NCI-H1417 treated with DMSO at 0.1 percent for 48 hours (cell line): Measurements from ENCODE around the gene C2orf74.
"Not testable (repeated sequence)": the region's sequence is repeated elsewhere in the genome, so short reads cannot be mapped to it uniquely, and the experiment has no call there.

Source experiments
- DNase-seq: peaks from one replicate; lab custom pipeline; 2025; lab: John Stamatoyannopoulos, UW

C2orf74 gene

DNA sequence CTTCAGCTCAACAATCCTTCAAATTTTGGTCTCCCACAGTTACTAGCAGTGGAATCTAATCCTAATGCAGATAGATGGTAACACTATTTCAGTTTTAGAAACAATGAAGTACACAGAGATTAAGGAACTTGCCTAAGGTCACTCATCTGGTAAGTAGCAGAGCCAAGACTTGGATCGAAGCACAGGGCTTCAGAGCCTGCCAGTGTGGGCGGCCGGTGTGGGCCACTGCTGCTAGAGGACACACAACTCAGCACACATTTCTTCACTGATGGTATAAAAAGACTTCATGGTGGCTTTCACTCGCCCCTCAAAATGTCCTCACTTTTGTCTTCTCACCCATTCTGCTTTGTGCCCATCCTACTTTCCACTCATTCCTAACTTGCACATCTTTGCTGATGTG lies 11.1 kb downstream of the C2orf74 start:
- no peak for DNase-seq

DNA sequence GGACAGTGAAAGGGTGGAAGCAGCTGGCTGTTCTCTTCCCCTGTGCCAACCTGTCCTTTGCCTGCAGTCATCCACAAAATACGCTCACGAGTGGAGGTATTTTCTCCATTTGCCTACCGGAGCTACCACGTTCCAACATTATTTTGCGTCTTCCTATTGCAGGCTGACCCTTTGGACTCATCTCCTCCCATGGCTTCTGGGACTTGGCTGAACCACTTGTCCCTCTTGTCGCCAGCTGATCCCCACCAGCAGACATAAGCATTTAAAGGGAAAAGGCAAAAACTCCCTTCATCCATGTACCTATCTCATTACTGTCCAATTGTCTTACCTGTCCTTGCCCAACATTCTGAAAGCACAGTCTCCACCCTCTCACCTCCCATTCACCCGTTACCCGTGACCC lies 13.0 kb downstream of the C2orf74 start:
- DNase-seq: no peak

DNA sequence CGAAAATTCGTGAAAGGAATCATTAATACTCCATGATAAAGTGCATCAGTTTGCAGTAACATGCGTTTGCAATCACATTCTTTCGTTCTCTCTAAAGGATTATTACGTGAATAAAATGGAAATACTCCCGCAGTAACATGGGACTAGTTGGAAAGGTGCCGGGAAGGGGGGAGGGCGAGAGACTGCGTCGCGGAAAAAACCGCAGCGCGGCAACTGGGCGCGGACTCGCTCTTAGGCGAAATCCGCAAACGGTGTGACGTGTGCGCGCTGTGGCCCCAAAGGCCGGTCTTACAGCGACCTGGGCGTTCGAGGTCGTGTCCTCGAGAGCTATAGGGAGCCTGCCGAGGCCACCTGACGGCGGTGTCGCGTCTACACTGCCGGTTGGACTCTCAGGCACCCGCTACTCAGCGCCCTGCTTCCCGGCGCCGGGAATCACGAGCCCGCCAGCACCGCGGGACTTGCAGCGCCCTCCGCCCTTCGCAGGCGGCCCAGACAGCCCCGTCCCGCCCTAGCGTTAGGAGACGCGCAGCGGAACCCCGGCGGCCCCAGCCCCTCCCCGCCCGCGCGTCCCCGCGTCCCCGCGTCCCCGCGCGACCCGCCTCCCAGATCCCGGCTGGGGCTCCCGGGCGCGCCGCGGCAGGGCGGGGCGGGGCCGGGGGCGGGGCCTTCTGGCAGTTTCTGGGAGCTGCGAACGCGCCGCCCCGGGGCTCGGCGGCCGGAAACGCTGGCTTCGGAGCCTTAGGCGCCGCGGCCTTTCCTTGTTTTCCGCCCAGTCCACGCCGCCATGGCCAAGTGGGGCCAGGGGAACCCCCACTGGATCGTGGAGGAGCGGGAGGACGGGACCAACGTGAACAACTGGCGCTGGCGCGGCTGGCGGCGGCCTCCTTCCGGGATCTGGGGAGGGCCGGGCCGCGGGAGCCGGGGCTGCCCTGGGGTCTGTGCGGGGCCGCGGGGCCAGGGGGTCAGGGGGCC lies 15.1 kb downstream of the C2orf74 start:
- DNase-seq: peak; percentile 44

DNA sequence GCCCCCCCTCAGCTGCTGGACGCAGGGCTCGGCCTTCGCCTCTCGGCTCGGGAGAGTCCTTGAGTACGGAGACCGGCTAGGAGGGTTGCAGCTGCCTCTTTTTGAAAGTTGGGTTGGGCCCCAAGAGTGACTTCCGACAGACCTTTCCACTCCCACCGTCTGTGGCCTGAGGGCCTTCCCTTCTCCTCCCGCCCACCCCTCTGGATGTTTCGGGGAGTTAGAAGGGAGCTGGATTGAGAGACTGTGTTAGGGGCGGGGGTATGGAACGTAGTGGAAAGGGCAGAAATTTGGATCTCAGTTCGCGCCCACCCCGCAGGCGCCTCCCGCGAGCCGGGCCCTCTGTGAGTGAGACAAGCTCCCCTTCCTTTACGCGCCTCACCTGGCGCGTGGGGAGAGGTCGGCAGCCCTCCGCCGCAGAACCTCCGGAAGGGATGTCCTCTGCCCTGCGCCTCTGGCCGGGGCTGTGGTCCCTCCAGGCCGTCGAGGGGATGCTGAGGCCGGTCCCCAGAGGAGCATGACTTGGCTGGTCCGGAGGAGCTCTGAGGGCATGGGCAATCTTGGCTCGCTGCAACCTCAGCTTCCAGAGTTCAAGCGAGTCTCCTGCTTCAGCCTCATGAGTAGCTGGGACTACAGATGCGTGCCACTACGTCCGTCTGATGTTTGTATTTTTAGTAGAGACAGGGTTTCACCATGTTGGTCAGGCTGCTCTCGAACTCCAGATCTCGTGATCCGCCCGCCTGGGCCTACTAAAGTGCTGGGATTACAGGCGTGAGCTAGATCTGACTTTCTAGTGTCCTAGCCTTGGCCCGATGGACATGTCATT lies 15.9 kb downstream of the C2orf74 start:
- no peak for DNase-seq

DNA sequence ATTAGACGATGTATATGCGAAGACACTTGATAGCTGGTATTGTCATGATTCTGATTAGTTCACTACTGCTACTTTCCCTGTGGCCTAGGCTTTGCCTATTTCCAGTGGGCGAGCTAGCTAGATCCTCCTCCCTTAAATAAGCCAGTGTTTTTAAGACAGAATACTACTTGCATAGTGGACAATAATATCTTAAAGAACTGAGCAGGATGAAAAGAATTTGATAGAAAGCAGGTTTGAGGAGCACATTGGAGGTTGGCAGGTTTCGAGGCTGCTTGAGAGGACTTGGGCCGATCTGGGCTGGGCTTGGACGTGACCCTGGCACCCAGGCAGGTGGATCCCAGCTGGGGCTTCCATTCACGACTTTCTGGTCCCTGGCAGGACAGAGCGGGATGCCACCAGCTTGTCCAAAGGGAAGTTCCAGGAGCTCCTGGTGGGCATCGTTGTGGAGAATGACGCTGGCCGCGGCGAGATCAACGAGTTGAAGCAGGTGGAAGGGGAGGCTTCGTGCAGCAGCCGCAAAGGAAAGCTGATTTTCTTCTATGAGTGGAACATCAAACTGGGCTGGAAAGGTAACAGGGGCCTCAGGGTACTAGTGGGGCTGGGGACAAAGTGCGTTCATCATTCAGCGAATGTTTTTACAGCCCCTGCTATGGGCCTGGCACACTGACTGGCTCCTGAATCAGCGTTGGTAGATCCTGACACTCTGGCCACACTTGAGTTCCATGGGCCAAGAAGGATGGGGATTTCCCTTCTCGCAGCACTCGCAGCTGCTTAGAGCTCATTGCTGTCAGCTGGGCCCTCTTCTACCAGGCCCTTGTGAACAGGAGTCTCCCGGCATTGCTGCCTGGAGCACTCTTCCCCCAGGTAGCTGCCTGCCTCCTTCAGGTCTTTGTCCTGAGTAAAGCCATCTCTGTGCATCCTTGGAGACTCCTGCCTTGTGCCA lies 16.9 kb downstream of the C2orf74 start:
- no peak for DNase-seq

DNA sequence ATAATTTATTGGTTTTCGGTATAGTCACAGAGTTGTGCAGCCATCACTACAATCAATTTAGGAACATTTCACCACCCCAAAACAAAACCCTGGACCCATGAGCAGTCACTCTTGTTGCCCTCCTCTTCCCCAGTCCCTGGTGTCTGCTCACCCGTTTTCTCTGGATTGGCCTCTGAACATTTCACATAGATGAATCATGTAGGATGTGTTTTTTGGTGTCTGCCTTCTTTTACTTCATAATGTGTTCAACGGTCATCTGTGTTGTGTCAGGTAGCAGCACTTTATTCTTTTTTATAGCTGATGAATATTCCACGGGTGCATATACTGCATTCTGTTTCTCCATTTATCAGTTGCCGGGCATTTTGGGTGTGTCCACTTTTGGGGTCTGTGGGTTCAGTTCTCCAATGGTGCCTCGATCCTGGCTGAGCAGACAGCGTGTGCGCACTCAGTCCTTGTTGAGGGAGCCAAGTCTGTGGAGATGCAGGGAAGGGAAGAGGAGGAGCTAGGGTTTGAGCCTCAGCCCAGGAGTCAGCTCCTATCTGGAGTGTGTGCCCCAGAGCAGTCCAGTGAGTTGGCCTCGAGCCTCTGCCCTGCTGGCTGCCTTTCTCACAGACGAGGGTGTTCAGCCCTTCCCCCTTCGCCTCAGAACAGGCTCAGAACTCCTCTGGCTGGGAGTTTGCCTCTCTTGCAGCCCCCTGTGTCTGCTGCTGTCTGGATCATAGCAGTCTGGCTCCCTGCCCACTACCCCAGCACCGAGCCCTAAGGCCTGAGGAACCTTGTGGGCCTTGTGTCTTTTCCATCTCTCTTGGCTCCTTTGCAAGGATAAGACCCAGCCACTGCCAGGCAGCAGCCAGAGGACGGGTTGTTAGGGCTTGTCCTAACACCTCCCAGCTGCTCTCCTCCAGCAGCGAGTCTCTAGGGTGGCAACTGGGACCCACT lies 18.0 kb downstream of the C2orf74 start:
- no peak for DNase-seq

DNA sequence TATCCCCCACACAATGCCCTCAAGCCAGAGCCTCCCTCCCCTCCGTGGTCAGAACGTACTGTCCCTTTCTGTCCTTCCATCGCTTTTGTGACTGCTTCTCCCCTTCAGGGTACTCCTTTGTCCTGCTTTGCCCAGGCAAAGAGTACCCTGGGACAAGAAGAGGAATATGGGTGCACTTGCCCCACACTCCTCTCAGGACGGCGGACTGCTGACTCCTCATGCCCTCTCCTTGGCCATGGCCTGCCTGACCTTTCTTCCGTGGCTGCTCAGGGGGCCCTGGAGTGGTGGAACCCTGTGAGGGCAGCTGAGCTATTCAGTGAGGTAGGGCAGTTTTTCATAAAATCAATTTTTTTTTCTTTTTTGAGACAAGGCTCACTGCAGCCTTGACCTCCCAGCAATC lies 18.7 kb downstream of the C2orf74 start:
- DNase-seq: no peak

DNA sequence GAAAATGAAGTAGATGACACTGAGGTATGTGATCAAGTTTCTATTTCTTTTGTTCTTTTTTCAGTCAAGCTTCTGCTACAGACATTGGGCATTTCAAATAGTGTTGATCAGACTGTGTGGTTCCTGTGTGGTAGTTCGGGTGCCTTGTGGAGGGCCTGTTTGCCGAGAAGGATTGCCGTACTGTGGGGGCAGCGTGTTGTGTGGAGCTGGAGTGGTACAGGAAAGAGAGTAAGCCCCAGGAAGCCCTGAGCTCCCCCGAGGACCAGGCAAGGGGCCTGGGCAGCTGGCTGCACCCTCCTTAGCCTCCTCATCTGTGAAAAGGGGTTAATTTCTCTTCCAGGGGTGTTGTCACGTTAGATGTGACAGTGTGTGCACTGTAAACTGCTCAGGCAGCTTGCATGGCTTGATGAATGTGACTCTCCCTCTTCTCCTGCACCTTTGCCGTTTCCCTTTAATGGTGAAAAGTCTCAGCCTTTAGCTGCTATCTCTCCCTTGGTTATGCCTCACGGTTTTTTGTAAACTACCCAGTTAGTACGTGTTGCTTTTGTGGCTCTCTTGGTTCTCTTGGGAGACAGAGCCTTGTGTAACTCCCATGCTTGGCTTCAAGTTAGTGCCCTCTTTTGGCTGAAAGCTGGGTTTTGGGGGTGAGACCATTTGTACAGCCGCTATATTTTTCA lies 19.5 kb downstream of the C2orf74 start:
- no peak for DNase-seq

DNA sequence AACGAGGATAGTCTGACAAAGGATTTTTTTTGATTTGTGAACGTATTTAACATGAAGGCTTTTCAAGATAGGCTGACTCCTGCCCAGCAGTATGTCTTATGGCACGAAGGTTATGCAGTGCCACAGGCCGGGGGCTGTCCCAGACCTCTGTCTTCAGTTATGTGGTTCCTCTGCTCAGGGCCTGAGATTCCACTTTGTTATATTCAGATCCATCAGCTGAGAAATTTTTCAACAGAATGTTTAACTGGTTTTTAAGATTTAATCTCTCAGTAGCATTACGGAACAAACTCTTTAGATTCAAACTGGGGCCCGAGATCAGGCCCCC lies 20.0 kb downstream of the C2orf74 start:
- no peak for DNase-seq

DNA sequence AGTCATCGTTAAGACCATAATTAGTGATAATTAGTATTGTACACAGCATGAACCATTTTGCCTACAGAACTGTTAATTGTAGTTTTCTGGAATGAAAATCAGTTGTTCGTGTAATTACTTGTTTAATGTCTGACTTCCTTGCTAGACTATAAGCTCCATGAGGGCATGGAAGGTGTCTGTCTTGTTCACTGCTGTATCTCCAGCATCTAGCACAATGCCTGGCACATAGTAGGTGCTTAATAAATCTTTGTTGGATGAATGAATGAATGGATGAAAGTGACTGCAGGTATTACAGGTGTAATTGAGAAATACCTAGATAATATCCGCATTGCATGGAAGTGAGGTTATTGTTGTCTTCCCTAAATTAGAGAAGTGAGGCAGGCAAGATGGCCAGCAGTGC lies 21.8 kb downstream of the C2orf74 start:
- no peak for DNase-seq

DNA sequence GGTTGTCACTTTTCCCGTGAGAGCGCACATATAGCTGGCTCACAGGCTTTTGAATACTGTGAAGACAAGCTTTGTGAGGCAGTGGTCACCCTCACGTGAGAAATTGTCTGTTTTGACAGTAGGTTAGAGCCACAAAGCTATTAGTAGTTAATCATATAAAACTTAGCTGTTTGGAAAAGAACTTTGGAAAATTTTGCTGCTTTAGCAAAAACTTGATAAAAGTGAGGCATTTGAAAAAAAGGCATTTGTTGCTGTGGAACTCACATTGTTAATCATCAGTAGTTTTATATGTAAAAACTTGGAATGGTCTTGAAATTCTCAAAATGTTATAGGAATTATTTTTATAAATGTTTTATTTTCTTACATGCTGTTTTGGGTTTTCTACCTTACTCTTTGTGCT lies 22.3 kb downstream of the C2orf74 start:
- no peak for DNase-seq

DNA sequence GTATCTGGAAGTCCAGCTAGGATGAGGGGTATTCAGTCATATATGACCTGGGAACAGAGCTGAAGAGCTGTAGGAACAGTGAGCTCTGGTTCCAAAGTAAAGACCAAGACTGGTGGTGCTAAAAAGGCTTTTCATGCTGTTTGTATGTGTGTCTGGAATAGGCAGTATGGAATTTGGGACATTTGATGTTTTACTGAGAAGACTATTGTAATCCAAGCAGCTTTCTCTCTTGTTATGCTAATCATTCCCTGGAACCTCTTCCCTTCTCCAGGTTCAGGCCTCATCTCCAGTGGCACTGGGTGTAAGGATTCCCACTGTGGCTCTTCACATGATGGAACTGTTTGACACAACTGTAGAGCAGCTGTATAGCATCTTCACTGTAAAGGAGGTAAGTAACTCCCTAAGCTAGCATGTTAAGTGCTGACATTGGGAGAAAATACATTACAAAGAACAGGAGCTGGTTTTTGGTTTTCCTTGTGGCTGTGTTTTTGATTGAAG lies 23.3 kb downstream of the C2orf74 start:
- DNase-seq: no peak

DNA sequence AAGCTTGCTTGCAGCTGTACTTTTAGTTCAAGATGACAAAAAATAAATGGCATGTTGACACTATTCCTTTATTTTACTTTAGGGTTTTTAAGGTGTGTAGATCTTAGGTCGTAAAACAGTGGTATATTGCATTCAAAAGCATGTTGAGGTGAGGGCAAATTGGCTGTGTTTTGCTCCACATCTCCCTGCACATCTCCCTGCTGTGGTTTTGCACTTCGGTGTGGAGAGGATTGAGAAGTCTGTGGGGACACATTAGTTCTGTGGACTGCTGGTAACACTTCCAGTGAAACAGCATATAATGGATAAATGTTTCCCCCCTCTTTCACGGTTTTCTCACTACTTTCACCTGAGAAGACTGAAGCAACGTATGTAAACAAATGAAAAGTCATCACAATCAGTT lies 25.1 kb downstream of the C2orf74 start:
- no peak for DNase-seq

DNA sequence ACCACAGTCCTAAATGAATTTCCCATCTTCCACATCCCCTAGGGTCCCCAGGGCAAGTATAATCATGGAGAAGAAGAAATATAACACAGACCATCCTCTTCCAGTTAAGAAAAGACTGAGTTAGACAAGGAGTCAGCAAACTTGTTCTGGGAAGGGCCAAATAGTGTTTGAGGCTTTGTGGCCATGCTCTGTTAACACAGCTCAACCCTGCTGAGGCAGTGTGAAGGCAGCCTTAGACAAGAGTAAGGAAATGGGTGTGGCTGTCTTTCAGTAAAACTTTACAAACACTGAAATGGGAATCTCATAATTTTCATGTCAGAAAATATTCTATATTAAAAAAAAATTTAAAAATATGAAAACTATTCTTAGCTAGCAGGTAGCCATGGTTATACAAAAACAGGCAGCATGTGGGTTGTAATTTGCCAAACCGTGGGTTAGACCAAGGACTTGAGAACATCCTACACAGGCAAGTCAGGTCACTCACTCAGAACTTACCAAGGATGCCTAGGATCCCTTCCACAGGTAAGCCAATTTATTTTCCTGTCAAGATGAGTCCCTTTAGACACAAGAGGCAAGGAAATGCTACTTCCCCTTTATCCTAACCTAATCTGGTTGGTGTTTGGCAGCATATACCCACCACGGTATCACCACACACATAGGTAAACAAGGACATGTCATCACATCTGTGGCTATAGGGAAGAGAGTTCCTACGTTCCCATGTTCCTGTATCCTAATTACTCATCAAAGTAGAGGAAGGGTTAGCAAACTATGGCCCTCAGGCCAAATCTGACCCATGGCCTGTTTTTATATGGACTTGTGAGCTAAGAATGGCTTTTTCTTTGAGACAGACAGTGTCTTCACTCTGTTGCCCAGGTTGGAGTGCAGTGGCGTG lies 31.9 kb downstream of the C2orf74 start:
- DNase-seq: no peak

DNA sequence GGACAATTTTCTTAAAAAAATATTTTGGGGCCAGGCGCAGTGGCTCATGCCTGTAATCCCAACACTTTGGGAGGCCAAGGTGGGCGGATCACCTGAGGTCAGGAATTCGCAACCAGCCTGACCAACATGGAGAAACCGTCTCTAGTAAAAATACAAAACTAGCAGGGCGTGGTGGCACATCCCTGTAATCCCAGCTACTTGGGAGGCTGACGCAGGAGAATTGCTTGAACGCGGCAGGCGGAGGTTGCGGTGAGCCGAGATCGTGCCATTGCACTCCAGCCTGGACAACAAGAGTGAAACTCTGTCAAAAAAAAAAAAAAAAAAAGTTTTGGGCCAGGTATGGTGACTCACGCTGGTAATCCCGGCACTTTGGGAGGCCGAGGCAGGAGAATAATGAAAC lies 32.7 kb downstream of the C2orf74 start:
- DNase-seq: not testable (repeated sequence)

DNA sequence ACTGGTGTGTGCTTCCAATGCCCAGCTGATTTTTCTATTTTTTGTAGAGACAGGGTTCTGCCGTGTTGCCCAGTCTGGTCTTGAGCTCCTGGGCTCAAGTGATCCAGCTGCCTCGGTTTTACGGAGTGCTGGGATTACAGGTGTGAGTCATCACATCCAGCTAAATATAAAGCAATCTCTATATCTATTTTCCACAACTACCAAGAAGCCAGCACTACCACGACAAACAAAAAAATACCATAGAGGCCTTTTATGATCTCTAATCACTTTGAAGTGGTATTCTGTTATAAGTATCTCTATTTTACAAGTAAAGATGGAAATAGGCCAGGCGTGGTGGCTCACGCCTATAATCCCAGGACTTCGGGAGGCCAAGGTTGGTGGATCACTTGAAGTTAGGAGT lies 34.7 kb downstream of the C2orf74 start:
- DNase-seq: no peak

DNA sequence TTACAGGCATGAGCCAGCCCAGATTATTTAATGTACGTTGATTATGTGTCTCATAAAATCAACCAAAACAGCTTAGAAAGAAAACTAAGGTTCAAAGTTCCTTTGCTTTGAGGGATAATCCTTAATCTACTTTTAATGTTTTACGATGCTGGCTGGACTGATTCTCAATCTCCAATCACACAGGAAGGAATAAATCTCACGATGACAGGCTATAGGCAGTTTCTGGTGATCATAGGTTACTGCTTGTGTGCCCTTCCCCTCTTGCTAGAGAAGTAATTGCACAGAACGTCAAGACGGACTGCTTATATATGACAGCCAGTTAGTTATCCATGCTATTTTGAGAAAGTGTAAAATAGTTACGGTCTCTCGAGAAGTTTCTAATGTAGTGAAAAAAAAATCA lies 43.1 kb downstream of the C2orf74 start:
- no peak for DNase-seq

DNA sequence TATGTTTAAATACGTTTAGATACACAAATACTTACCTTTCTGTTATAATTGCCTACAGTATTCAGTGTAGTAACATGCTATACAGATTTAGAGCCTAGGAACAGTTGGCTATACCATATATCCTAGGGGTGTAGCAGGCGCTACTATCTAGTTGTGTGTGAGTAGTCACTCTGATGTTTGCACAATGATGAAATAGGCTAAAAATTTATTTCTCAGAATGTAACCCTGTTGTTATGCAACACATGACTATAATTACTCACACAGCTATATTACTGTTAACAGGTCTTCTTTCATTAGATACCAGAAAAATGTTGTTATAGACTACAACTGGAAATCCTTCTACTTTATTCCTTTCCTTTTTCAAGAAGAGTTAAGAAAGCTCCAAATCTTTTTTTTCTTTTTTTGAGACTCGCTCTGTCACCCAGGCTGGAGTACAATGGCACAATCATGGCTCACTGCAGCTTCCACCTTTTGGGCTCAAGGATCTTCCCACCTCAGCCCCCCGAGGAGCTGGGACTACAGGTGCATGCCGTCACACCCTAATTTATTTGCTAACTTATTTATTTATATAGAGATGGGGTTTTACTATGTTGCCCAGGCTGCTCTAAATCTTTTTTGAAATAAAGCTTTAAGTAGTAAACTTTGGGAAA lies 48.5 kb downstream of the C2orf74 start:
- DNase-seq: no peak

DNA sequence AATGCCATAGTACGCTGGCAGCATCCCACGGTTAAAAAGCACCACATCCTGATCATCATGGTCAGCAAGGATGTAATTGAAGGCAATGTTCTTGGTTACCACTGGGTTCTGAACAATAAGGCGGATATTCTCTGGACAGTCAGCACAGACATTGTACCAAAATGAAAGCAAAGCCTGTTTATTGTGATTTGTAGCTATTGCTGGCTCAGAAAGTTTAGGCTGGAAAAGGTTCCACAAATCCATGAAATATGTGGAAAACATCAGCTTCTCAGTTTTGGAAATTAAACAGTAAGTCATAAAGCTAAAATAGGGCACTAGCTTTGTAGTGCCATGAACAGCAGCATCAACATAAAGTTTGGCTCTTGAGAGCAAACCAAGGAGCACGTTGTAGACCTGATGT lies 52.2 kb downstream of the C2orf74 start:
- DNase-seq: no peak
